ENCODE measurements around the gene CENPM.

GRCh38 chr22:41948142-41948541 is 1.2 kb upstream of the CENPM start:
- TF ChIP-seq REST (IDR thresholded peaks at IDR 0.05; ENCODE audit: insufficient read depth in 1 of 2, low read depth in 2 of 2, low read length in 1 of 2) (no peak), CTCF (IDR thresholded peaks at IDR 0.05) (no peak), POLR2AphosphoS5 (IDR thresholded peaks at IDR 0.05; ENCODE audit: low read depth, low read length) (no peak), TCF7L2 (IDR thresholded peaks at IDR 0.05; ENCODE audit: low read depth, low read length) (no peak), SIN3A (IDR thresholded peaks at IDR 0.05; ENCODE audit: borderline replicate concordance, insufficient read depth, low read depth, low read length) (no peak)

Measured in Panc1 (cell line).